Right atrium auricular region (tissue), 2 donors: Measurements from ENCODE around the gene RAC2. TPM values are rescaled to one million over a fixed set of nuclear protein-coding genes. Genes with fewer than 3 reads are reported as not detected.
A peak's percentile ranks its signal among the peaks of the same experiment; 100 is the strongest.

Experiments used
- DNase-seq: peaks from one replicate; pipeline ENCODE4 v3.0.0-alpha.2; 2019; ENCODE audit warnings: low spot score
- H3K27ac ChIP-seq, 2 donors: fragments of 200-600 bp; sonication (generic); 1 replicate in 1 of 2; 2 replicates in 1 of 2; pipeline ENCODE4 v1.5.1; 2016 to 2019
- H3K27me3 ChIP-seq, 2 donors: fragments of 200-600 bp; sonication (generic); one replicate each; pipeline versions ENCODE4 v1.5.1 to v1.6.0; 2017 to 2019
- H3K36me3 ChIP-seq: fragments of 200-600 bp; sonication (generic); one replicate; pipeline ENCODE4 v1.5.1; 2016
- H3K4me1 ChIP-seq, 2 donors: fragments of 200-600 bp; sonication (generic); one replicate each; pipeline versions ENCODE4 v1.5.1 to v1.6.0; 2017 to 2019
- H3K4me3 ChIP-seq, 2 donors: fragments of 200-600 bp; sonication (generic); 1 replicate in 1 of 2; 2 replicates in 1 of 2; pipeline ENCODE4 v1.5.1; 2017 to 2019; ENCODE audit warnings: mild to moderate bottlenecking in 1 of 2, moderate library complexity in 1 of 2
- H3K9me3 ChIP-seq, 2 donors: fragments of 200-600 bp; sonication (generic); one replicate each; pipeline ENCODE4 v1.5.1; 2019
- CTCF ChIP-seq, 2 donors: fragments of 200-600 bp; sonication (generic); IDR thresholded peaks; one replicate each; pipeline ENCODE4 v1.5.1; 2019; ENCODE audit warnings: antibody characterized with exemption in 2 of 2
- total RNA-seq, 2 donors: library from RNA; depleted of rRNA; stranded (reverse); fragments of >200 nt; gene quantifications; one replicate each; pipeline ENCODE4 v1.1.0, GENCODE V29; 2016

Gene RAC2
- total RNA-seq, 2 donors from 2014 or later: 2.9 to 10.3 TPM

- H3K36me3 ChIP-seq: no peaks in the 10 kb centered on the region
- DNase-seq: peak; percentile 88
- H3K4me3 ChIP-seq: peak overlapping the region in 1 of 2 donors; percentile 70
- no peak for TF ChIP-seq CTCF (IDR thresholded peaks at IDR 0.05)
- H3K27ac ChIP-seq: peak overlapping the region; percentile 96 to 98
- H3K9me3 ChIP-seq: no peaks in the 10 kb centered on the region
- peaks cover 0 to 50% of the 10 kb centered on the region in 2 donors for H3K4me1 ChIP-seq
- H3K27me3 ChIP-seq: no peaks in the 10 kb centered on the region
Measured at GRCh38 chr22:37197451-37198257, 46.4 kb downstream of the RAC2 start.

GRCh38 chr22:37196539-37197450, 47.3 kb downstream of the RAC2 start:
- peak; percentile 87 for DNase-seq
- Histone ChIP-seq H3K27me3 (no peaks in the 10 kb centered on the region), H3K4me1 (peaks cover 0 to 50% of the 10 kb centered on the region in 2 donors), H3K27ac (peak overlapping the region; percentile 96 to 98), H3K4me3 (no peak overlapping the region), H3K9me3 (no peaks in the 10 kb centered on the region), H3K36me3 (no peaks in the 10 kb centered on the region)
- peak; percentile 13 to 35 for TF ChIP-seq CTCF (IDR thresholded peaks at IDR 0.05)

GRCh38 chr22:37195921-37196320, 48.1 kb downstream of the RAC2 start:
- DNase-seq: no peak
- TF ChIP-seq CTCF (IDR thresholded peaks at IDR 0.05): no peak
- Histone ChIP-seq H3K27ac (peak overlapping the region; percentile 96 to 98), H3K4me3 (no peak overlapping the region), H3K9me3 (no peaks in the 10 kb centered on the region), H3K36me3 (no peaks in the 10 kb centered on the region), H3K27me3 (no peaks in the 10 kb centered on the region), H3K4me1 (peaks cover 0 to 50% of the 10 kb centered on the region in 2 donors)

- DNase-seq: no peak
- H3K9me3 ChIP-seq: no peaks in the 10 kb centered on the region
- H3K27me3 ChIP-seq: no peaks in the 10 kb centered on the region
- TF ChIP-seq CTCF (IDR thresholded peaks at IDR 0.05): no peak
- H3K36me3 ChIP-seq: no peaks in the 10 kb centered on the region
- no peak overlapping the region for H3K27ac ChIP-seq
- H3K4me3 ChIP-seq: no peak overlapping the region
- peaks cover 0 to 52% of the 10 kb centered on the region in 2 donors for H3K4me1 ChIP-seq
Measured at GRCh38 chr22:37194750-37195149, 49.3 kb downstream of the RAC2 start.

GRCh38 chr22:37193629-37194191, 50.4 kb downstream of the RAC2 start:
- no peak overlapping the region for H3K4me3 ChIP-seq
- H3K27ac ChIP-seq: peak overlapping the region; percentile 22 to 47
- no peak for TF ChIP-seq CTCF (IDR thresholded peaks at IDR 0.05)
- H3K36me3 ChIP-seq: no peaks in the 10 kb centered on the region
- H3K4me1 ChIP-seq: peaks cover 0 to 56% of the 10 kb centered on the region in 2 donors
- H3K27me3 ChIP-seq: no peaks in the 10 kb centered on the region
- DNase-seq: no peak
- no peaks in the 10 kb centered on the region for H3K9me3 ChIP-seq
